Activated CD4-positive, alpha-beta T cell treated with anti-CD3 and anti-CD28 coated beads for 1 hour (primary cell): ENCODE measurements around the gene CACNA1C.
"Not testable (repeated sequence)": the region's sequence is repeated elsewhere in the genome, so short reads cannot be mapped to it uniquely, and the experiment has no call there.

ENCODE experiments used
- DNase-seq: peaks from one replicate; pipeline ENCODE4 v3.0.0-alpha.2; 2020

CACNA1C gene

GRCh38 chr12:2239381-2239871 lies 186.6 kb downstream of the CACNA1C start:
- no peak for DNase-seq

- DNase-seq, result no peak
Measured at GRCh38 chr12:2240390-2240789, 187.6 kb downstream of the CACNA1C start.

GRCh38 chr12:2240984-2241383 lies 188.2 kb downstream of the CACNA1C start:
- DNase-seq, result no peak

GRCh38 chr12:2242216-2242615 lies 189.4 kb downstream of the CACNA1C start:
- DNase-seq, result no peak

- DNase-seq, result no peak
Measured at GRCh38 chr12:2242816-2243215, 190.0 kb downstream of the CACNA1C start.

GRCh38 chr12:2243275-2243674 lies 190.5 kb downstream of the CACNA1C start:
- no peak for DNase-seq

- no peak for DNase-seq
Measured at GRCh38 chr12:2244013-2244861, 191.4 kb downstream of the CACNA1C start.

- DNase-seq, result no peak
Measured at GRCh38 chr12:2246358-2246757, 193.6 kb downstream of the CACNA1C start.

- no peak for DNase-seq
Measured at GRCh38 chr12:2247120-2247519, 194.3 kb downstream of the CACNA1C start.

- DNase-seq, result no peak
Measured at GRCh38 chr12:2247596-2247995, 194.8 kb downstream of the CACNA1C start.

GRCh38 chr12:2248087-2248900 lies 195.5 kb downstream of the CACNA1C start:
- no peak for DNase-seq

GRCh38 chr12:2248901-2249381 lies 196.2 kb downstream of the CACNA1C start:
- DNase-seq, result no peak

GRCh38 chr12:2250797-2251196 lies 198.0 kb downstream of the CACNA1C start:
- no peak for DNase-seq

- no peak for DNase-seq
Measured at GRCh38 chr12:2251526-2252209, 198.9 kb downstream of the CACNA1C start.

- DNase-seq, result no peak
Measured at GRCh38 chr12:2255311-2255710, 202.5 kb downstream of the CACNA1C start.

GRCh38 chr12:2255731-2256130 lies 202.9 kb downstream of the CACNA1C start:
- DNase-seq, result not testable (repeated sequence)

- DNase-seq, result no peak
Measured at GRCh38 chr12:2256453-2256852, 203.7 kb downstream of the CACNA1C start.

GRCh38 chr12:2256915-2257314 lies 204.1 kb downstream of the CACNA1C start:
- no peak for DNase-seq

- DNase-seq, result no peak
Measured at GRCh38 chr12:2258025-2258424, 205.2 kb downstream of the CACNA1C start.

GRCh38 chr12:2259369-2259768 lies 206.6 kb downstream of the CACNA1C start:
- DNase-seq, result no peak

GRCh38 chr12:2260441-2260840 lies 207.7 kb downstream of the CACNA1C start:
- no peak for DNase-seq

- DNase-seq, result no peak
Measured at GRCh38 chr12:2261708-2262107, 208.9 kb downstream of the CACNA1C start.

- no peak for DNase-seq
Measured at GRCh38 chr12:2262449-2262848, 209.7 kb downstream of the CACNA1C start.
